ENCODE measurements around the gene SLC9A7. TPM values are rescaled to one million over a fixed set of nuclear protein-coding genes. Genes with fewer than 3 reads are reported as not detected.

SLC9A7 gene
- total RNA-seq, 4 donors from 2014 or later: 0.63 to 9.0 (median 2.7) TPM

- DNase-seq (ENCODE audit: low spot score) (no peak), ATAC-seq (ENCODE audit: low FRiP score) (no peak)
- TF ChIP-seq, protein P1, sequence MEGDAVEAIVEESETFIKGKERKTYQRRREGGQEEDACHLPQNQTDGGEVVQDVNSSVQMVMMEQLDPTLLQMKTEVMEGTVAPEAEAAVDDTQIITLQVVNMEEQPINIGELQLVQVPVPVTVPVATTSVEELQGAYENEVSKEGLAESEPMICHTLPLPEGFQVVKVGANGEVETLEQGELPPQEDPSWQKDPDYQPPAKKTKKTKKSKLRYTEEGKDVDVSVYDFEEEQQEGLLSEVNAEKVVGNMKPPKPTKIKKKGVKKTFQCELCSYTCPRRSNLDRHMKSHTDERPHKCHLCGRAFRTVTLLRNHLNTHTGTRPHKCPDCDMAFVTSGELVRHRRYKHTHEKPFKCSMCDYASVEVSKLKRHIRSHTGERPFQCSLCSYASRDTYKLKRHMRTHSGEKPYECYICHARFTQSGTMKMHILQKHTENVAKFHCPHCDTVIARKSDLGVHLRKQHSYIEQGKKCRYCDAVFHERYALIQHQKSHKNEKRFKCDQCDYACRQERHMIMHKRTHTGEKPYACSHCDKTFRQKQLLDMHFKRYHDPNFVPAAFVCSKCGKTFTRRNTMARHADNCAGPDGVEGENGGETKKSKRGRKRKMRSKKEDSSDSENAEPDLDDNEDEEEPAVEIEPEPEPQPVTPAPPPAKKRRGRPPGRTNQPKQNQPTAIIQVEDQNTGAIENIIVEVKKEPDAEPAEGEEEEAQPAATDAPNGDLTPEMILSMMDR (IDR thresholded peaks at IDR 0.05): no peak
Observed at GRCh38 chrX:46587753-46588171, 171.2 kb downstream of the SLC9A7 start.

GRCh38 chrX:46587158-46587557, 171.8 kb downstream of the SLC9A7 start:
- DNase-seq (ENCODE audit: low spot score) (no peak), ATAC-seq (ENCODE audit: low FRiP score) (peak; percentile 71)
- TF ChIP-seq, protein P1 (IDR thresholded peaks at IDR 0.05): no peak

- no peak for DNase-seq (ENCODE audit: low spot score)
- TF ChIP-seq, protein P1 (IDR thresholded peaks at IDR 0.05): no peak
Observed at GRCh38 chrX:46584736-46585135, 174.2 kb downstream of the SLC9A7 start.

GRCh38 chrX:46582966-46583365, 176.0 kb downstream of the SLC9A7 start:
- DNase-seq (ENCODE audit: low spot score): no peak
- ATAC-seq (ENCODE audit: low FRiP score): peak; percentile 46
- TF ChIP-seq, protein P1 (IDR thresholded peaks at IDR 0.05): no peak

More at GRCh38 chrX:46584736-46585135, 174.2 kb downstream of the SLC9A7 start:
- no peak for ATAC-seq (ENCODE audit: low FRiP score)

GRCh38 chrX:46582325-46582724, 176.6 kb downstream of the SLC9A7 start:
- ATAC-seq (ENCODE audit: low FRiP score): peak; percentile 80
- TF ChIP-seq, protein P1 (IDR thresholded peaks at IDR 0.05): no peak
- no peak for DNase-seq (ENCODE audit: low spot score)

GRCh38 chrX:46580613-46581012, 178.3 kb downstream of the SLC9A7 start:
- ATAC-seq (ENCODE audit: low FRiP score) (no peak), DNase-seq (ENCODE audit: low spot score) (no peak)
- TF ChIP-seq, protein P1 (IDR thresholded peaks at IDR 0.05): no peak

DNA sequence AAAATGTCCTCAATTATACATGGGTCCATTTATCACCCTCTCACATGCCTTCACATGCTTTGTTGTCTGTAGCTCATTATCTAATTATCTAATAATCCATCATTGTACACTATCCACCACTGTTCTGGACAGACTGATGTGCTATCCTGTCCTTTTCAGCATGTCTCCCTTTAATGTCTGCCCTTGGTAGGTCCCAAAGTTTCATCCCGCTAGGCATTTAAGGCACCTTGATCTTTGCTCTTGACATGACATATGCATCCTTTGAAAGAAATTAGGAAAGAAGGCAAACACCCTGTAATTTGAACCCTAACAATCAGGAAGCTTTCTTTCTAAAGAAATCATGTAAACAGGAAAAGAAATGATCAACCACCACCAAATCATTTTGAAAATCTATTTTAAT, 179.7 kb downstream of the SLC9A7 start:
- ATAC-seq (ENCODE audit: low FRiP score): no peak
- no peak for DNase-seq (ENCODE audit: low spot score)
- TF ChIP-seq, protein P1 (IDR thresholded peaks at IDR 0.05): no peak

Measured in omental fat pad (tissue), 4 donors.